Psoas muscle (tissue), 8 donors: ENCODE measurements around the gene PGM5. TPM values are rescaled to one million over a fixed set of nuclear protein-coding genes. Genes with fewer than 3 reads are reported as not detected.

Experiments
- ATAC-seq, 4 donors: fragments of 200-7000 bp; cut with Tn5 transposase; one replicate each; pipeline ENCODE4 v1.9.1; 2020; ENCODE audit warnings: moderate library complexity in 3 of 4, mild to moderate bottlenecking in 2 of 4
- DNase-seq, 2 donors: peaks; one replicate each; pipeline ENCODE4 v3.0.0-alpha.2; 2020
- H3K27ac ChIP-seq: fragments of 200-600 bp; one replicate; pipeline ENCODE4 v1.8.0; 2022
- H3K27me3 ChIP-seq, 3 donors: fragments of 200-600 bp in 1 of 3; one replicate each; pipeline versions ENCODE4 v1.6.1 to v1.8.0; 2013 to 2022; ENCODE audit warnings: low read length in 2 of 3, mild to moderate bottlenecking in 2 of 3, moderate library complexity in 1 of 3; ENCODE audit not compliant: insufficient read depth in 3 of 3
- H3K36me3 ChIP-seq, 2 donors: fragments of 200-600 bp in 1 of 2; one replicate each; pipeline versions ENCODE4 v1.6.1 to v1.8.0; 2013 to 2022; ENCODE audit warnings: low read depth in 1 of 2, mild to moderate bottlenecking in 1 of 2, moderate library complexity in 1 of 2; ENCODE audit not compliant: insufficient read depth in 1 of 2
- H3K4me1 ChIP-seq: fragments of 200-600 bp; one replicate; pipeline ENCODE4 v1.8.0; 2022
- H3K4me3 ChIP-seq: fragments of 200-600 bp; one replicate; pipeline ENCODE4 v1.8.0; 2022; ENCODE audit warnings: mild to moderate bottlenecking
- H3K9me3 ChIP-seq: fragments of 200-600 bp; one replicate; pipeline ENCODE4 v1.8.0; 2022
- WGBS, 3 donors: extraction: QIAGEN DNeasy Blood & Tissue Kit; methylation state at CpG; one replicate each; pipeline versions ENCODE4 v1.1.6 to v1.1.7; 2013; 5-methylcytosine and 5-hydroxymethylcytosine counted together
- intact Hi-C, 2 donors: fragments of 100-400 bp; cut with DNase I; formaldehyde crosslinking; loops; one replicate each; pipeline versions ENCODE4 v1.11.0 to v1.14.2; 2022
- polyA plus RNA-seq, 3 donors: library from polyadenylated mRNA; stranded (reverse); fragments of 200-250 nt; gene quantifications; one replicate each; pipeline ENCODE4 v1.2.3, GENCODE V29; 2013
- total RNA-seq, 4 donors: library from RNA; stranded (reverse); fragmentation: NEBNext Ultra II Directional in 2 of 4; extraction: Animal tissue kit (Norgen Biotek cat#: 25700) in 2 of 4; gene quantifications; one replicate each; pipeline versions ENCODE4 v1.2.1 to v1.2.4, GENCODE V29; 2021 to 2023
- TF ChIP-seq, protein P1 (sequence below): fragments of 200-600 bp; IDR thresholded peaks from one replicate; pipeline ENCODE4 v1.8.0; 2022; ENCODE audit warnings: antibody characterized with exemption
- donor health status: healthy with polysubstance abuse.
- donor health status: DM: no; HTN: no; CAD: no; lungs with moderate emphysema.
- donor health status: Bipolar disorder and iron deficiency.
- donor health status: healthy.
- donor health status: DM: yes; HTN: yes; CAD: no.
- donor health status: DM: no; HTN: no; CAD: no.
- donor health status: DM: no; HTN: no; CAD: no.
- donor health status: DM: yes; HTN: yes; CAD: no.

PGM5 gene
- total and polyA plus RNA-seq, 7 donors, result 3.7 to 54.2 (median 15.0) TPM

DNA sequence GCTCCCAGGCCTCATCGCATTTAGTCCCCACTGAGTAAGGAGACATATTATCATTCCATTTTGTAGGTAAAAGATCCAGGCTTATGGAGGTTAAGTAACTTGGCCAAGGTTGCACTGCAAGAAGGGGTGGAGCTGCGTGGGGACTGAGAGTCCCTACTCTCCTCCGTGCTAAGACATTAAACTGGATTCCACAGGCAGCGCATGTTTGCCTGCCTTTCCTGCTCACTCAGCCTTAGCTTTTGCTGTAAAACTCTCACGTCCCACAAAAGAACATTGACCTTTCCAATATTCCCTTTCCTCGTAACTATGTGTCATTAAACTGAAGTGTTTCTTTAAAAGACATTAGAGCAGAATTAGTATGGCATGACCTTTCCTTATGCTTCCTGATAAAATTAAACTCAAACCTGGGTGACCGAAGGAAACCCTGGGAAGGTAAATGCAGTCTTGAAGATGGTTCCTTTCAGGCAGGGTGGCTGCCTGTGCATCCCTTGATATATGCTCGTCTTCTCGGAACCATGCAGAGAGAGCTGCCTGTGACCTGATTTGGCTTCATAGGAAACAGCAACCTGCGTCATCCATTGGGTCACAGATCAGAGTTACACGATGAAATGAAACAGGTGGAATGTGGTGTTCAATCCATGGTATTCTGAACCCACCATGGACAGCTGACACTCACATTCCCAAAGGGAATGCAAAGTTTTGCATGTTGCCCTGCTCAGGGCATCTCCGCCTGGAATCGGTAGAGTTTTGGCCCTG lies 98.3 kb downstream of the PGM5 start:
- H3K27ac ChIP-seq, result no peak overlapping the region
- H3K9me3 ChIP-seq, result no peaks in the 10 kb centered on the region
- H3K27me3 ChIP-seq, result no peaks in the 10 kb centered on the region
- ATAC-seq (no peak), DNase-seq (no peak)
- H3K36me3 ChIP-seq, result no peaks in the 10 kb centered on the region
- 67 to 75% (median 72%) methylated on average over 13 of the region's 13 CpGs for whole genome bisulfite sequencing, 3 donors
- H3K4me1 ChIP-seq, result no peaks in the 10 kb centered on the region
- no peak overlapping the region for H3K4me3 ChIP-seq
- intact Hi-C loops, result loop anchor here in 1 of 2 donors (2.0 kb wide), 1 partner anchor 18 kb away; no protein-coding TSS in a partner anchor
- TF ChIP-seq, protein P1, sequence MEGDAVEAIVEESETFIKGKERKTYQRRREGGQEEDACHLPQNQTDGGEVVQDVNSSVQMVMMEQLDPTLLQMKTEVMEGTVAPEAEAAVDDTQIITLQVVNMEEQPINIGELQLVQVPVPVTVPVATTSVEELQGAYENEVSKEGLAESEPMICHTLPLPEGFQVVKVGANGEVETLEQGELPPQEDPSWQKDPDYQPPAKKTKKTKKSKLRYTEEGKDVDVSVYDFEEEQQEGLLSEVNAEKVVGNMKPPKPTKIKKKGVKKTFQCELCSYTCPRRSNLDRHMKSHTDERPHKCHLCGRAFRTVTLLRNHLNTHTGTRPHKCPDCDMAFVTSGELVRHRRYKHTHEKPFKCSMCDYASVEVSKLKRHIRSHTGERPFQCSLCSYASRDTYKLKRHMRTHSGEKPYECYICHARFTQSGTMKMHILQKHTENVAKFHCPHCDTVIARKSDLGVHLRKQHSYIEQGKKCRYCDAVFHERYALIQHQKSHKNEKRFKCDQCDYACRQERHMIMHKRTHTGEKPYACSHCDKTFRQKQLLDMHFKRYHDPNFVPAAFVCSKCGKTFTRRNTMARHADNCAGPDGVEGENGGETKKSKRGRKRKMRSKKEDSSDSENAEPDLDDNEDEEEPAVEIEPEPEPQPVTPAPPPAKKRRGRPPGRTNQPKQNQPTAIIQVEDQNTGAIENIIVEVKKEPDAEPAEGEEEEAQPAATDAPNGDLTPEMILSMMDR, result no peak

DNA sequence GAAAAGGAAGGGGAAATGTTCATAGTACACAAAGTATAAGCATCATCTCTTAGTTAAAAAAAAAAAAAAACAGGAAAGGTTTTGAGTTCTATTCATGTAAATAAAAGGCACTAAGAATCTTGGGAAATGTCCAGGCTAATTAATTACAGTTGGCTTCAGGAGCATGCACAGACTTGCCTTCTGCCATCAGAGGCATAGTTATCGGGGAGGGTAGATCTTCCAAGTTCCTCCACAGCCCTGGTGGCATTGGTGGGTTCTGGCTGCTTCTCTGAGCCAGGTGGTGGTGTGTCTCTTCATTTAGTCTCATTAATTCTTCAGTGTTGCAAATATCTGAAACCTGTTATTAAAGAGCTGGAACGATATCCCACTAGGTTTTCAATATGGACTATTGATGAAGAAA lies 99.0 kb downstream of the PGM5 start:
- no peaks in the 10 kb centered on the region for H3K27me3 ChIP-seq
- no peaks in the 10 kb centered on the region for H3K36me3 ChIP-seq
- no peak overlapping the region for H3K27ac ChIP-seq
- H3K4me1 ChIP-seq, result no peaks in the 10 kb centered on the region
- DNase-seq (no peak), ATAC-seq (no peak)
- intact Hi-C loops, result loop anchor here in 1 of 2 donors (2.0 kb wide), 1 partner anchor 19 kb away; no protein-coding TSS in a partner anchor
- no peak overlapping the region for H3K4me3 ChIP-seq
- TF ChIP-seq, protein P1, result no peak
- 70 to 78% (median 77%) methylated on average over 2 of the region's 2 CpGs for WGBS, 3 donors
- H3K9me3 ChIP-seq, result no peaks in the 10 kb centered on the region

DNA sequence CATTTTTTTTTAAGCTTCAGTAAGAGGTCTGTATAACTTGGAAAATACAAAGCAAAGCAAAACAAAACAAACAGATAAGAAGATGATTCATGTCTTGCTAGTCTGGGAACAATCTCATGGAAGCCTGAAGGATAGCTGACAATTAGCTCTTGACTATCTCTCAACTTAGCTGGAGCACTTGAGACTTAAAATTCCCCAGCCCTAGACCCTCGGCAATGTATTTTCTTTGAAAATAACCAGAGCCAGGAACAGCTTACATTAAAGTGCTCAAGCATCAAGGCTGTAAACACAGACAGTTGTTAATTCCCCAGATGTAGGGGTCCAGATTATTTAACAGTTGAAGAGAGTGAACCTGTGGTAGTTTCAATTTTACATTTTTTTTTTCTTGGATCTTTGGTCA lies 101.4 kb downstream of the PGM5 start:
- TF ChIP-seq, protein P1, result no peak
- no peak for ATAC-seq
- DNase-seq, result no peak
- WGBS, 3 donors, result 61 to 65% (median 64%) methylated on average over 1 of the region's 1 CpG
- Histone ChIP-seq H3K4me3 (no peak overlapping the region), H3K9me3 (no peaks in the 10 kb centered on the region), H3K27ac (no peak overlapping the region), H3K27me3 (no peaks in the 10 kb centered on the region), H3K36me3 (no peaks in the 10 kb centered on the region), H3K4me1 (no peaks in the 10 kb centered on the region)
- intact Hi-C loops, result no loop called here

DNA sequence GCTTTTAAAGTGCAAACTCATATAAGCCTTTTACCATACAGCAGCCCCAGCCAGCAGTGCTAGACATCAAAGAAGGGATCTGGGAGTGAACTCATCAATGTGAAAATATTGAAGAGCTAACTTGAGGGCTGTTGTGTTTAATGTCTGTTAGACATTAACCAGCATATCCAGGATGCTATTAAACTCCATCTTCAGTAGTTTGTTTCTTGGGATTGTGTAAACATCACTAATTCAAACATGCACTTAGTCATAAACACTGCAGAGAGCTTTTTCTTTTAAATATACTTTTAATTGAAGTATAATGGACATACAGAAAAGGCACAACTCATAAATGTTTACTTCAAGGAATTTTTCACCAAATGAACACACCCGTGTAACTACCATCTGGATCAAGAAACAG lies 102.5 kb downstream of the PGM5 start:
- Histone ChIP-seq H3K9me3 (no peaks in the 10 kb centered on the region), H3K4me3 (no peak overlapping the region), H3K27ac (no peak overlapping the region), H3K36me3 (no peaks in the 10 kb centered on the region), H3K4me1 (no peaks in the 10 kb centered on the region), H3K27me3 (no peaks in the 10 kb centered on the region)
- TF ChIP-seq, protein P1, result no peak
- intact Hi-C loops, result no loop called here
- ATAC-seq (no peak), DNase-seq (no peak)
- WGBS, 3 donors, result 90 to 97% (median 91%) methylated on average over 1 of the region's 1 CpG
